NCI-H1694 (cell line): ENCODE measurements around the gene PYGB.
"Not testable (repeated sequence)": the region's sequence is repeated elsewhere in the genome, so short reads cannot be mapped to it uniquely, and the experiment has no call there.

Experiments
- DNase-seq: peaks from one replicate; lab custom pipeline; 2025; lab: John Stamatoyannopoulos, UW

The PYGB gene

DNA sequence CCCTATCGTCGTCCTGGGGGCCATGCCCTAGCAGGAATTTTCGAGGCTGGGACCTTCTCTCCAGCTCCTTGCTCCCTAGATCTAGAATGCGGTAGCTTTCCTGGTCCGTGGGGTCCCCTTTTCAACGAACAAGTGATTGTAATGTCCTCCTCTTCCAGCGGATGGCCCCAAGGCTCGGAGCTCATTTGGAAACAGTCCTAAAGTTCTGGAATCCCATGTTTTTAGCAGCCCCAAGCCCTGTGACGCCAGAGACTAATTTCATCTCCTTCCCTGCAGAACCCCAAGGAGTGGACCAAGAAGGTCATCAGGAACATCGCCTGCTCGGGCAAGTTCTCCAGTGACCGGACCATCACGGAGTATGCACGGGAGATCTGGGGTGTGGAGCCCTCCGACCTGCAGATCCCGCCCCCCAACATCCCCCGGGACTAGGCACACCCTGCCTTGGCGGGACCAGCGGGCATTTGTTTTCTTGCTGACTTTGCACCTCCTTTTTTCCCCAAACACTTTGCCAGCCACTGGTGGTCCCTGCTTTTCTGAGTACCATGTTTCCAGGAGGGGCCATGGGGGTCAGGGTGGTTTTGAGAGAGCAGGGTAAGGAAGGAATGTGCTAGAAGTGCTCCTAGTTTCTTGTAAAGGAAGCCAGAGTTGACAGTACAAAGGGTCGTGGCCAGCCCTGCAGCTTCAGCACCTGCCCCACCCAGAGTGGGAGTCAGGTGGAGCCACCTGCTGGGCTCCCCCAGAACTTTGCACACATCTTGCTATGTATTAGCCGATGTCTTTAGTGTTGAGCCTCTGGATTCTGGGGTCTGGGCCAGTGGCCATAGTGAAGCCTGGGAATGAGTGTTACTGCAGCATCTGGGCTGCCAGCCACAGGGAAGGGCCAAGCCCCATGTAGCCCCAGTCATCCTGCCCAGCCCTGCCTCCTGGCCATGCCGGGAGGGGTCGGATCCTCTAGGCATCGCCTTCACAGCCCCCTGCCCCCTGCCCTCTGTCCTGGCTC lies 48.5 kb downstream of the PYGB start:
- peak; percentile 16 for DNase-seq

DNA sequence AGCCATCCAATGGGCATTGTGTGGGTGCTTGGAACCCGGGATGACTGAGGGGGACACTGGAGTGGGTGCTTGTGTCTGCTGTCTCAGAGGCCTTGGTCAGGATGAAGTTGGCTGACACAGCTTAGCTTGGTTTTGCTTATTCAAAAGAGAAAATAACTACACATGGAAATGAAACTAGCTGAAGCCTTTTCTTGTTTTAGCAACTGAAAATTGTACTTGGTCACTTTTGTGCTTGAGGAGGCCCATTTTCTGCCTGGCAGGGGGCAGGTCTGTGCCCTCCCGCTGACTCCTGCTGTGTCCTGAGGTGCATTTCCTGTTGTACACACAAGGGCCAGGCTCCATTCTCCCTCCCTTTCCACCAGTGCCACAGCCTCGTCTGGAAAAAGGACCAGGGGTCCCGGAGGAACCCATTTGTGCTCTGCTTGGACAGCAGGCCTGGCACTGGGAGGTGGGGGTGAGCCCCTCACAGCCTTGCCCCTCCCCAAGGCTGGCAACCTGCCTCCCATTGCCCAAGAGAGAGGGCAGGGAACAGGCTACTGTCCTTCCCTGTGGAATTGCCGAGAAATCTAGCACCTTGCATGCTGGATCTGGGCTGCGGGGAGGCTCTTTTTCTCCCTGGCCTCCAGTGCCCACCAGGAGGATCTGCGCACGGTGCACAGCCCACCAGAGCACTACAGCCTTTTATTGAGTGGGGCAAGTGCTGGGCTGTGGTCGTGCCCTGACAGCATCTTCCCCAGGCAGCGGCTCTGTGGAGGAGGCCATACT lies 49.4 kb downstream of the PYGB start:
- DNase-seq: no peak

- DNase-seq: no peak
Observed at GRCh38 chr20:25299806-25300205, 51.9 kb downstream of the PYGB start.

GRCh38 chr20:25300496-25301170 lies 52.7 kb downstream of the PYGB start:
- DNase-seq: no peak

DNA sequence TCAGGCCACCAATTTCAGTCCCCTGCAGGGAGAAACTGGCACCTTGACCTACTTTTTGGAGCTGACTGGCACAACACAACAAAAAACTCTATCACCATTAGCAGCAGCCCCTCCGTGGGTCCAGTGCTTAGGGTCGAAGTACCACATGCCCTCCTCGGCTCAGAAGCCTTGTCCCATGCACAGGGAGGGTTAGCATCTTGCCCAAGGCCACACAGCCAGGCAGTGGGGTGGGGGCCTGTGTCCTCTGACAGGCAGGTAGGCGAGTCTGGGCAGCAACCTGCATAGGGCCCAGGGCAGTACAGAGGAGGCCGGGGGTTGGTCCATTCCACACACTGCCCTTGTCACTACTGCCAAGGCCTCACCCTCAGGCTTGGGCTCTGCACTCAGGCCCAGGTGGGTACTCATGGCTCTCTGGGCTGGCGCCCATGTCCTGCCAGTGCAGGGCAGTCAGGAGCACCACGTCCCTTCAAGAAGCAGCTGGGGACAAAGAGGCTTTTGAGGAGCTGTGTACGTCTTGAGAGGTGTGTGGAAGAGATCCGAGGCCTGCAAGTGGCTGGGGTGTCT lies 53.6 kb downstream of the PYGB start:
- no peak for DNase-seq

GRCh38 chr20:25302596-25302995 lies 54.7 kb downstream of the PYGB start:
- no peak for DNase-seq

GRCh38 chr20:25303292-25304024 lies 55.6 kb downstream of the PYGB start:
- no peak for DNase-seq

DNA sequence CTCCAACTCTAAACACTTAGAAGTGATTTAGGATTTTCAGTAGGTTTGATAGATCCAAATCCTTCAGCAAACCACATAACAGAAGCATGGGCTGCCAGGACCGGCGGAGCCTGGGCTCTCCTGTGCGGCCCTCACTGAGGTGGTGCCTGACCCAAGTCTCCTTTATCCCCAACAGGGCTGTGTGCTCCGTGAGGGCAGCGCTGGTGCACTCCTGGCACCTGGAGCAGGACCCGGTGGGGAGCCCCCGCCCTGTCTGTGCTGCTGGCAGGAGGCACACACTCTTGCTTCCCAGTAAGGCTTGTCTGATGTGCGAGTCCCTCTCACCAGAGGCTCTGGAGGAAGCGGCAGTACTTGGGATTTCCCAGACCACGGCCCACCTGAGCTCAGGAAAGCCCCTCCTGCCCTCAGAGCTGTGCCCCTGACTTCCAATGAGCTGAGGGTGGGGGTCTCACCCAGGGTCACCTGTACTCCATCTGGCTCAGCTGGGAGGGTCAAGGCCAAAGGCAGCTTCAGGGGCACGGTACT lies 56.2 kb downstream of the PYGB start:
- DNase-seq: no peak

DNA sequence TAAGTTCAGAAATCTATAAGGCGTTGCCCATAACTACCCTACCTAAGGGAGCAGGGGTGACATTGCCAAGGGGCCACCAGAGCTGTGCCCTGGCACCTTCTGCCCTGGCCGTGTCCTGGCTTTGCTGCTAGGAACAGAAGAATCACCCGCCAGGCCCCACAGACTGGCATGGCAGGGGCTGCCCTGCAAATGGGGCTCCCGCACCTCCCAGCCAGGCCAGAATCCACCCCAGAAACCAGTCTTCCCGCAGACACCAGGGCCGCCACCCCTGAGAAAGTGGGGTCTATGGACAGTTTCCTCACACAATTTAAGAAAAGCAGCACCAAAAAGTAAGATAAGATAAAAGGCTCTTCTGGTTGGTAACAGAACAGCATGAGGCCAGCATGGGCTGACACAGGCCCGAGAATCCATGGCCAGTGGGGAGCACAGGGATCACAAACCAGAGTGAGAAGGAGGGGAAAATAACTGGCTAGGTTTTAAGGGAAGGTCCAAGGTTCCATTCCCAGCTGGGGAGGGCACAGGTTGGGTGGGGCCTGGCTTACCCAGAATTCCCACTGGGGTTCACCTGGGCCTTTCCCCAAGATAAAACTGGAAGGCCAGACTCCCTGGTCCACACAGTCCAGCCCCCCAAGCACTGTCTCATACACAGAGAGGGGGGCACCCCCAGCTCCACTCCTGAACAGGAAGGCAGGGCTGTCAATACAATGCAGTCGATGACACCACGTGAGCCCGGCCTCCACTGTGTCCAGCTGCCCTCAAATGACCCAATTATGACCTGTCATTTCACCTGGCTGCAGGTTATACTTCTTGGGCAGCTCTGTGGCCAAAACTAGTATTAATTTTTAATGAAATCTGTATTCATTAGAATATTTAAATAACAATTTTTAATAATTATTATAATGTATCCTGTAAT lies 59.4 kb downstream of the PYGB start:
- DNase-seq: no peak

- no peak for DNase-seq
Observed at GRCh38 chr20:25308083-25308491, 60.2 kb downstream of the PYGB start.

GRCh38 chr20:25308671-25309394 lies 60.9 kb downstream of the PYGB start:
- no peak for DNase-seq

DNA sequence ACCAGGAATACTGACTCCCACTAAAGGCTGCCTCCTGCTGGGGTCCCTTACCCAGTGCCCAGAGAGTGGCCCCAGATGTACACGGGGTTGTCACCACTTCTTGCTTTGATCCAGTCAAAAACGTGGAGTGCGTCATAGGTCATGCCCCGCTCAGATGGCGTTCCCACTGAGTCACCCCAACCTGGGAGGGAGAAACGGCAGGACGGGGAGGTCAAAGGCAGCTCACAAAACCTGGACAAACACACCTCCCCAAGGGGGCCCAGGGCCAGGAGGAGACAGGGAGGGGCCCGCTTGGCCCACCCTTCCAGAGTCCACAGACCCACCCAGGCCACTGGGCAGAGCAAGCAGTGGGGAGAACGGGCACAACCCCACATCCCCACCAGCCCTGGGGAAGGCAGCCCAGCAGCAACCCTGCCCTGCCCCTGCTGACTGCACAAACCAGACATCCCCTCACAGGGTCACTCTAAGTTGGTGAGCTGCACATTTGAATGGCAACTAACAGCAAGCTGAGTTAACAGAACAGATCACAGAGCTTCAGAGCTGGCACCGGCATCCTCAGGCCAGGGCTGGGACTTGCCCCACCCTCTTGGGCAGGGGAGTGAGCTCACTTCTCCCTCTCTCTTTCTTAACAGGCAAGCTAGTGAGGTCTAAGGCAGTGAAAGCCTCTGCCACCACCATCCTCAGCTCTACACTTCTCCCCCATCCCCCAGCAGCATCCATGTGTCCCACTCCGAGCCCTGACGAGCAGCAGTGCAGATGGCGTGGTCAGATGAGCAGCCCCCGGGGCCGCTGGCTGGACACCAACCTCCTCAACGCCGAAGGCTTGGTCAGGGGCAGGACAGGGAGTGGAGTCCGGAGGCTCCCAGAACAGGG lies 61.7 kb downstream of the PYGB start:
- DNase-seq: no peak

DNA sequence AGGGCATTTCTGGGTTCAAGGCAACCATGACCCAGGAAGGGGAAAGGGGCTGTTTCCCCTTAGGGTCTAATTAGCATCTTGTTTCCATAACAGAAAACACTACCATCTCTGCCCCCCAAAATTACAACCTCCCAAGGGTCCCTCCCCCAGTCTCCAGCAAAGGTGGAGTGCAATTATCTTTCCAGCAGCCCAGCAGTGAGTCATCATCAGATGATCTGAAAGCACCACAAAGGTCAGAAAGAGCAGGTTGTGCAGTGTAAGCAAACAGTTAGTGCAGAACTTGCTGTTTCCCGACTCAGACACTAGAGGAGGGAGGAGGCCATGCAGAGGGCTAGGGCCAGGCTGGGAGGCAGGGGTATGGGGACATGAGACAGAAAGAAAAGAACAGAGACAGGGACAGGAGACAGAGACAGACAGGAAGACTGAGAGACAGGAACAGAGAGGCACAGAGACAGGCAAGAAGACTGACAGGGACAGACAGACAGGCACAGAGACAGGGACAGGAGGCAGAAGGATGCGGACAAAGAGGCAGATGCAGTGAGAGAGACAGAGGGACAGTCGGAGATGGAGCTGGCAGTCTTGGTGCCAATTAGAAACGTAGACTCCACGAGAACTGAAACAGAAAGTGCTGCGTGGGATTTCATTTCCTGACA lies 62.5 kb downstream of the PYGB start:
- peak; percentile 31 for DNase-seq

- DNase-seq: no peak
Observed at GRCh38 chr20:25310921-25311728, 63.2 kb downstream of the PYGB start.

DNA sequence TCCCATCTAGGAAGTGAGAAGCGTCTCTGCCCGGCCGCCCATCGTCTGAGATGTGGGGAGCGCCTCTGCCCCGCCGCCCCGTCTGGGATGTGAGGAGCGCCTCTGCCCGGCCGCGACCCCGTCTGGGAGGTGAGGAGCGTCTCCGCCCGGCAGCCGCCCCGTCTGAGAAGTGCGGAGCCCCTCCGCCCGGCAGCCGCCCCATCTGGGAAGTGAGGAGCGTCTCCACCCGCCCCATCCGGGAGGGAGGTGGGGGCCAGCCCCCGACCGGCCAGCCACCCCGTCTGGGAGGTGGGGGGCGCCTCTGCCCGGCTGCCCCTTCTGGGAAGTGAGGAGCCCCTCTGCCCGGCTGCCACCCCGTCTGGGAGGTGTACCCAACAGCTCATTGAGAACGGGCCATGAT lies 64.8 kb downstream of the PYGB start:
- DNase-seq: not testable (repeated sequence)

- no peak for DNase-seq
Observed at GRCh38 chr20:25313593-25313992, 65.7 kb downstream of the PYGB start.
